Stimulated activated naive CD8-positive, alpha-beta T cell treated with anti-CD3 and anti-CD28 coated beads, Interleukin-15, Interleukin-2, amounts not matched to agents 100 U/mL and 50 U/mL, for 24 hours (primary cell): ENCODE measurements around the gene NEURL3.
"Not testable (repeated sequence)": the region's sequence is repeated elsewhere in the genome, so short reads cannot be mapped to it uniquely, and the experiment has no call there.

Experiments used
- ATAC-seq: fragments of 150-1000 bp; cut with Tn5 transposase; one replicate; pipeline ENCODE4 v1.10.0; 2021
- DNase-seq: peaks from one replicate; pipeline ENCODE4 v3.0.0; 2021

Gene NEURL3, protein sequence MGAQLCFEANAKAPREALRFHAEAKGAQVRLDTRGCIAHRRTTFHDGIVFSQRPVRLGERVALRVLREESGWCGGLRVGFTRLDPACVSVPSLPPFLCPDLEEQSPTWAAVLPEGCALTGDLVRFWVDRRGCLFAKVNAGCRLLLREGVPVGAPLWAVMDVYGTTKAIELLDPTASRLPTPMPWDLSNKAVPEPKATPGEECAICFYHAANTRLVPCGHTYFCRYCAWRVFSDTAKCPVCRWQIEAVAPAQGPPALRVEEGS

DNA sequence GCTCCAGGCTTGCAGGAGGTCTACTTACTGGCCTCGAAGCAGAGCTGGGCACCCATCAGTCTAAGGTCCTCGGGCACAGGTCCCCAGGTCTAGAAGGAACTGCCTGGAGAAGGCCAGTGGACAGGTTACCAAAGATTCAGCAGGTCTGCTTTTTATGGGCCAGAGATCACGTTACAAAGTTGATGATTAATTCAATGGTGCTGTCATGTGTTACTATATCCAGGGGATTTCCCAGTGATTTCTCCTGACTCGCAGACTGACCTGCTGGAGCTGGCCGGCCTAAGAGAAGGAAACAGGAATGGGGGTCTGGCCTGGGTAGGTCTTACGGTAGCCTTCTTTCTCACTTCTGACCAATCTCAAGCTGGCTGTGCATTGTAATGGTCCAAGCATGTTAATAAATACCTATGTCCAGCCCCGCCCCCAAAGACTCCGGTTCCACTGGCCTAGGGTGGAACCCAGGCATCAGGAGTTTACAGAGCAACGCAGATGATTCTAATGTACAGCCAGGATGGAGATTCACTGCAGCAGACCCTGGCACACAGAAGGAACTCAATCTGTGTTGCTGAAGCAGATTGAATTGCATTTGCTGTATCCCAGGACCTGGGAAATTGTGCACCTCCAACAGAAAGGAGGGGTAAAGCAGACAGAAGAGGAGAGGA, at the start of gene NEURL3:
Gene NEURL3 (minus strand): TSS at position 127 of the 659 bp plus-strand sequence. CDS start 71 bp downstream, at position 56.
- DNase-seq (no peak), ATAC-seq (no peak)

DNA sequence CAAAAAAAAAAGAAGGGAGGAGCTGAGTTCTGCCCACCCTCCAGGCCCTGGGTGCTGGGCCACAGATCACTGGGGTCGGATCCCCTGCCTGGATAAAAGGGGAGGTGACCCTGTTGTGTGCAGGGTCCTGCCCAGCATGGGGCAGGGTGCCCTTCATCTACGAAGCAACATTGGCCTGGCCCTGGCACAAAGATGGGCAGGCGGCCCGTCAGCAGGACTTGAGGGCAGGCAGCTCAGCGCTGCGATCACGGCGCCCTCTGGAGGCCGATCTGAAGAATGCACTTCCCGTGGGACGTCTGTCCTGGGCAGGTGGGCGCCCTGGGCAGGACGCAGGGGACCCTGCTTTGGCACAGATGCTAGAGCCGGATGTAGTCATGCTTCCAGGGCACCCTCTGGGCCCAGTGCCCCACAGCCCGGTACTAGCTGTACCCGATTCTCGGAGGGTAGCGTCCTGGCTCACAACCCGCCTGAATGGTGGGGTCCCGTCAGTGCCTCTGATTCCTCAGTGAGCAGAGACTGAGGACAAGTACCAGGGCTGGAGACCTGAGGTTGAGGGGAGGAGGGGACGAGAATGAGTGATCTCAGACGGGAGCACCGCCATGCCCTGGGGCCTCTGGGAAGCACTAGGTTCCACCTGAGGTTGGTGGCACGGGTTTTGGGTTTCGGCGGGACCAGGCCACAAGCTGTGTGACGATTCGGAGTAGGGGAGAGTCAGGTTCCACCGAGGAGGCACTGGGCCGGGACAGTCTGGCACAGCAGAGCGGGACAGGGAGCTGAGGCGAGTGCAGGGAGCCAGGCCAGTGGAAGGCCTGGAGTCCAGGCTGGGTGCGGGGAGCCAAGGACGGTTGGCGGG, 49.4 kb upstream of the NEURL3 start:
- peak; percentile 44 for ATAC-seq
- DNase-seq, result peak; percentile 76

DNA sequence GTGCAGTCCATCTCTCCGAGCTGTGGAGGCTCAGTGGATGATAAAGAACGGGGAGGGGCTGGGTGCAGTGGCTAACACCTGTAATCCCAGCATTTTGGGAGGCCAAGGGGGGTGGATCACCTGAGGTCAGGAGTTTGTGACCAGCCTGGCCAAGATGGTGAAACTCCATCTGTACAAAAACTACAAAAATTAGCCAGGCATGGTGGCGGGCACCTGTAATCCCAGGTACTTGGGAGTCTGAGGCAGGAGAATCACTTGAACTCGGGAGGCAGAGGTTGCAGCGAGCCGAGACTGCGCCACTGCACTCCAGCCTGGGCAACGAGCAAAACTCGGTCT, 48.8 kb upstream of the NEURL3 start:
- not testable (repeated sequence) for ATAC-seq, DNase-seq

DNA sequence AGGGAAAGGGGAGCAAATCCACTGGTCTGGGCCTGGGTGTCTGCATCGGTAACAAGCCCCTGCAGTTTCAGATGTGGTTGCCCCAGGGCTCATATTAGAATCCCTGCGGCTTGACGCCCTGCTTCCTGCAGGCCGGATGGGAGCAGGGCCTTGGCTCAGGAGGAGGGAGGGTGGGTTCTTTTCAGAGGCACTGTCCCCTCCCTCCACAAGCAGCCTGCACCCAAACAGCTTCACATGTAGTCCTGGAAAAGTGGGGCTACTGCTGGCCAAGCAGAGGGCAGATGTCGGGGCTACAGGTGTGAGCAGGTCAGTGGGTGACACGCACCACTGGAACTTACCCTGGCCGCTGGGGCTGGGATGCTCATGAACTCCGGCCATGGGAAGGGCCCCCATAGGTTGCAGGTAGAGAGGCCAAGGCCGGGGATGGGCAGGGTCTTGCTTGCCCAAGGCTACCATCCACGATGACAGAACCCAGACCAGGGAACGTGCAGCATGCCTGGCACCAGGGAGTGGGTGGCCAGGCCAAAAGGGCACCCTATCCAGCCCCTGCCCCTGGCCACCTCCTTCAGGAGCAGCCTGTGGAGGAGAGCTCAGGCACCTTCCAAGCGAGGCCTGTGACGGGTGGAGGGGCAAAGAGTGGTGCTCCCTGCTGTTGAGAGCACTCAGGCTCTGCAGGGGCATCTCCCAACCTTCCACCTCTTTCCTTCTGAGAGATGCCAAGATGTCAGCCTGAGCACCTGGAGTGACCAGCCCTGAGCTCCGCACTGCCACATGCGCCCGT, 48.2 kb upstream of the NEURL3 start:
- no peak for DNase-seq
- ATAC-seq, result no peak

DNA sequence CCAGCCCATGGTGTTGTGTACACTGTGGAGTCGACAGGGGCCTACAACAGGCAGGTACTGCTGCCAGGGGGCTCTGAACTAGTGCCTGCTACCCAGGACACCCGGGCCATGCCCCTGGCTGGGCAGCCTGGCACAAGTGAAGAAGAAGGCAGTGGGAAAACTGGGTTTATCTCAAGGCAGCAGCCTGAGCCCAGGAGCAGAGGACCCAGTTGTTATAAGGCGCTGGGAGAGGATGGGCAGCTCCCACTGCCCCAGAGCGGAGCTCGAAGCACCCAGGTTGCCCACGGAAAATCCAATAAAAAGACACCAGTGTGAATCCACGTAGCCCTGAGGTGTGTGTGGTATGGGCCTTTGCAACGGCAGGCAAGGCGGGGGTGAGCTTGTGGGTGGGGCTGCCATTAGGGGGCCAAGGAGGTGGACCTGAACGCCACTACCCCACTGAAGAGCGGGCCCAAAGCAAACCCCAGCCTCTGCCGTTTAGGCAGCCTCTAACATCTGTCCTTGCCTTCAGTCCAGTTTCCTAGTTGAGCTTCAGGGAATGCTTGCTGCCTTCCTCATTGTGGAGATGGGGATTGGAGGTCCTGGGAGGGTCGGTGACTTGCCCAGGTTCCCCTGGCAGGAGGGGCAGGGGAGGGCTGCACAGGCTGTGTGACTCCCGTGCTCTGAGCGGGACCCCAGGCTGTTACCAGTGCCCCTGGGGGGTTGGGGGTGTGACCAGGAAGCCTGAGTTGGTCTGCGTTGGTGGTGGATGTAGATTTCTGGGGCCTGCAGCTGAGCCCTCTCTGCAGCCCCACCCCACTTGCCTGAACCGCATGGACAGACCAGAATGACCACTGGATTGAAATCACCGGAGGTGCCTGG, 47.4 kb upstream of the NEURL3 start:
- ATAC-seq (no peak), DNase-seq (no peak)

DNA sequence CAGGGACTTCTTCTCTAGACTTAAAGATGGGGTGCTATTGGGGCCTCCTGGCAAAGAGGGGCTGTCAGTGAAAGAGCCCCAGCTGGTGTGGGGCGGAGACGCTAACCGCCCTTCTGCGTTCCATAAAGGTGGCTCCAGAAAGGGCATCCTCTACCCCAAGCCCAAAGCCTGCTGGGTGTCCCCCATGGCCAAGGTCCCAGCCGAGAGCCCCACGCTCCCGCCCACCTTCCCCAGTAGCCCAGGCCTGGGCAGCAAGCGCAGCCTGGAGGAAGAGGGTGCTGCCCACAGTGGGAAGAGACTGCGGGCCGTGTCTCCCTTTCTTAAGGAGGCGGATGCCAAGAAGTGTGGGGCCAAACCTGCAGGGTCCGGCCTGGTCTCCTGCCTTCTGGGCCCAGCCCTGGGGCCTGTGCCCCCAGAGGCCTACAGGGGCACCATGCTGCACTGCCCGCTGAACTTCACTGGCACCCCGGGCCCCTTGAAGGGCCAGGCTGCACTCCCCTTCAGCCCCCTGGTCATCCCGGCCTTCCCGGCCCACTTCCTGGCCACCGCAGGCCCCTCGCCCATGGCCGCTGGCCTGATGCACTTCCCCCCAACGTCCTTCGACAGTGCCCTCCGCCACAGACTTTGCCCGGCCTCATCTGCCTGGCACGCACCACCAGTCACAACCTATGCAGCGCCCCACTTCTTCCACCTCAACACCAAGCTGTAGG, 46.6 kb upstream of the NEURL3 start:
- ATAC-seq (no peak), DNase-seq (no peak)

DNA sequence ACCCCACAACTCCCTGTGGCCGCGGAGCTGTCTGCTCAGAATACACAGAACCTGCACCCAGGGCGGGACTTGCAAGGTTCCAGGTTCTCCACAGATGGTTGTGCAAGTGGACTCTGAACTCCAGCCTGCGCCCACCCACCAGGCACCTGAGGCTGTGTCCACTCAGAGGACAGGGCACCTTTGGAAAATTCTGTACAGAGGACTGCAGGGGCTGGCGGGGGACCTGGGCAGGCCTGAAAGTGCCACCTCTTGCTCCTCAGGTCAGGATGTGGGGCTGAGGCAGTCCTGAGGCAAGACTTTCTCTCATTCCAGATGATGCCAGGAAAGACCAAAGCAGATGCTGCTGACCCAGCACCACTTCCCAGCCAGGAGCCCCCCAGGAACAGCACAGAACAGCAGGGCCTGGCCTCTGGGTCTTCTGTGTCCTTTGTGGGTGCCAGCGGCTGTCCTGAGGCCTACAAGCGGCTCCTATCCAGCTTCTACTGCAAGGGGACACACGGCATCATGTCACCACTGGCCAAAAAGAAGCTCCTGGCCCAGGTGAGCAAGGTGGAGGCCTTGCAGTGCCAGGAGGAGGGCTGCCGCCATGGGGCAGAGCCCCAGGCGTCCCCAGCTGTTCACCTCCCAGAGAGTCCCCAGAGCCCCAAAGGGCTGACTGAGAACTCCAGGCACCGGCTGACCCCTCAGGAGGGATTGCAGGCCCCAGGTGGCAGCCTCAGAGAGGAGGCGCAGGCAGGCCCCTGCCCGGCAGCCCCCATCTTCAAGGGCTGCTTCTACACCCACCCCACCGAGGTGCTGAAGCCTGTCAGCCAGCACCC, 45.8 kb upstream of the NEURL3 start:
- no peak for ATAC-seq
- DNase-seq, result no peak

DNA sequence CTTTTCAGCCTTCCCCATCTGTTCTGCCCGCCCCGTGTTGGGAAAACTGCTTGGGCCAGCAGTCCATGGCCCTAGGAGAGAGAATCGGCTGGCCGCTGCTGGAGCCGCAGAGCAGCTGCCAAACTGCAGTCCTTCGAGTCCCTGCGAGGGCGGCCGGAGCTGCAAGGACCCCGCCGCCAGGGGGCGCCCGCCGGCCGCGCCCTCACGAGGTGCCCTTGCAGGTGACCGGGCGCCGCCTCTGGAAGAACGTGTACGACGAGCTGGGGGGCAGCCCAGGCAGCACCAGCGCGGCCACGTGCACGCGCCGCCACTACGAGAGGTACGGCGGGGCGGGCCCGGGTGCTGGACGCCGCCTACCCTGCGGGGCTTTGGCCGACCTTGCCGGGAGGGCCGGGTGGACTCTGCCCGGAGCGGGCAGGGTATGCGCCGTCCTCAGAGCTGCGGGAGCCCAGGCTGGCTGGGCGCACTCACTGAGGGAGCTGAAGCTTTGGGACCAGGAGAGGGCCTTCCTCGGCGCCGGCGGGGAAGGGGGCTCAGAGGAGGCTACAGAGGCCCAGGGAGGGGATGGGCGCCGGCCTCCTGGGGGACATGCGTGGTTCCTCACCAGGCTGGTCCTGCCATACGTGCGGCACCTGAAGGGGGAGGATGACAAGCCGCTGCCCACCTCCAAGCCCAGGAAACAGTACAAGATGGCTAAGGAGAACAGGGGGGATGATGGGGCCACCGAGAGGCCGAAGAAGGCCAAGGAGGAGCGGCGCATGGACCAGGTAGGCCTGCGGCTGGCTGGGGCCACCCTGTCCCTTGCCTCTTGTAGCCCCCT, 45.0 kb upstream of the NEURL3 start:
- no peak for ATAC-seq

DNA sequence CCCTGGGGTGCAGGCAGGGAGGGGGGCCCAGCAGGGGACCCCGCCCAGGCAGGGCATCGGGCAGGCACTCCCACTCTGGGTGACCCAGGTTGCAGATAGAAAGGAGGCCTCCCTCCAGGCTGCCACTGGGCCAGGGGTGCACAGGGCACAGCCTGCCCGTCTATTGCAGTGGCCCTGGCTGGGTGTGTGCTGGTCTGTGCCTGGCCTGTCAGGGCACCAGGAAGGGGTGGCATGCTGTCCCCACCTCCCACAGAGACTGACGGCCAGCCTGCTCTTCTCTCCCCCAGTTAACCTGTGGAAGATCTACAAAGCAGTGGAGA, 44.3 kb upstream of the NEURL3 start:
- ATAC-seq (no peak), DNase-seq (no peak)

More for the DNA sequence above, 45.0 kb upstream of the NEURL3 start:
- no peak for DNase-seq

DNA sequence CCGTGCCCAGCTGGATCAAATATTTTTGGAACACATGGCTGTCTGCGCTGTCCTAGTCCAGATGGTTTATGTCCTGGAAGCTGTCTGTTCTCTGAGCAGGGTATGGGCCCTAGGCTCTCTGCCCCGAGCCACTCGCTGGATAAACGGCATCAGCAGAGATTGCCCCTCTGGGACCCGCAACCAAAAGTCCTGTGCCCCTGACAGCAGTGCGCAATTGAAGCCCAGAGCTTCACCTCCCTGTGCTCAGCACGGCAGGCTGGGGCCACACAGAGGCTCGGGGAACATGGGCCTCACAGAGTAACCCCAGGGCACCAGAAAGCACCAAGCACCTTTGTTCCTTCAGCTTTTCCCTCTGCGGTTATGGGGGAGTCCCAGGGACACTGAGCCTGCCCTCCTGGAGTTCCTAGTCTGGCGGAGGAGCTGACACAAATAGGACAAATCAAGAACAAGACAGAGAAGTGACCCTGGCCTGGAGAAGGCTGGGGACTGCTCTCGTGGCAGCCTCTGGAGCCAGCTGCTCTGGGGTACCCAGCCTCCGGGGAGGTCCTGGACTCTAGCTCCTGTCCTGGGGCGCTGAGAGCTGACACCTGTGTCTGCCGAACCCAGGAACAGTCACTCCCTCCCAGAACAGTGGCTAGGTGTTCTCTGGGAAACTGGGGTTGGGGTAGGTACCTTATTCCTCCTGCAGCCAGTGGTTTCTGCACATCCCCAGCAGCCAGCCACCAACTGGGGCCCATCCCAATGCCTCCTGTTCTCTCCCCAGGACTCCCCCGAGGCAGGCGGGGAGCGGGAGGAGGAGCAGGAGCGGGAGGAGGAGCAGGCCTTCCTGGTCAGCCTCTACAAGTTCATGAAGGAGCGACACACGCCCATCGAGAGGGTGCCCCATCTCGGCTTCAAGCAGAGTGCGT, 43.7 kb upstream of the NEURL3 start:
- DNase-seq (no peak), ATAC-seq (no peak)

DNA sequence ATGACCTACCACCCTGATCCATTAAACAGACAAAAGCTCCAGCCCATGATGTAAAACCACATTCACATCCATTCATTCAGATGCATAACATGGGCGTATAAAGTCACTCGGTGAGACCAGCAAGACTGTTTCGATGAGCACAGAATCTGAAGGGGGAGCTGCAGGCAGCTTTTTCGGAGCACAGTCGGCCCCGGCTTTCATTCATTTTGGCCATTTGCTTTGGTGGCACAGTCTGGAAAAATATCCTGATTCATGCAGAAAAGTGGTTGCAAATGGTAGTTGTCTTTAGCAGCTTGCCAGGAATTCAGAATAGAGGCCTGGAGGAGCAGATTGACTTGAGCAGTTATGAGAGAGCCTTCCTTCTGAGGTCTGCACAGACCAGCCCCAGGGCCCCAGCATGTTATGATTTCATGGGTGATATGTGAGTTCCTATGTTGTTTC, 42.6 kb upstream of the NEURL3 start:
- DNase-seq (no peak), ATAC-seq (no peak)

DNA sequence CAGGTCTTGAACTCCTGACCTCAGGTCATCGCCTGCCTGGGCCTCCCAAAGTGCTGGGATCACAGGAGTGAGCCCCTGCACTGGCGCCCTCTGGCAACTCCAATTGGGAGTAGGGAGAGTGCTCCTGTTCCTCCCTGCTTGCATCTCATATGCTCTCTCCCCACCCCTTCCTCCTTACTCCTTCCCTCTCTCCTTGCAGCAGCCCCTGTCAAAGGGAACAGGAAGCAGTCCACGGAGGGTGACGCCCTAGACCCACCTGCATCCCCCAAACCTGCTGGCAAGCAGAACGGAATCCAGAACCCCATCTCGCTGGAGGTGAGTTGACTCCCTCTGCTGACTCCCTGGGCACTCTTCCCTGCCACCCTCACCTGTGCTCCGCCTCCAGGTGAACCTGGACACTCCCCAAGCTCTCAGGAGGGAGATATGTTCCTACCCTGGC, 42.1 kb upstream of the NEURL3 start:
- no peak for ATAC-seq

DNA sequence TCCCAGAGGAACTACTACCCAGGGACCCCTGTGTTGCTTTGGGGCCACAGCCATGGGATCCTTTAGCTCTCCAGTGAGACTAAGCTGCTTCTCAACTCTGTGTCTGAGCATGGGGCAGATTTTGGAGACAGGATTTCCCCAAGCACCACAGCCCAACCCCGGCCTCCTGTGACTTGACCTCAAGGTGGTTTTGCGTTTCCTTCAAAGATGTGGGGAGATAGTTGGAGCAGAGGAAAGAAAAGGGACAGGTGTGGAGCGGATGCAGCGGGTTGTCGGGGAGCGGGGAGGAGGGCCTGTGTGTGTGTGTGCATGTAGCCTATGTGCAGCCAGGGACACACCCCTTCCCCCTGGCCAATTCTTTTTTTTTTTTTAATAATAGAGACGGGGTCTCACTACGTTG, 41.6 kb upstream of the NEURL3 start:
- DNase-seq (no peak), ATAC-seq (no peak)

More for the DNA sequence above, 42.1 kb upstream of the NEURL3 start:
- DNase-seq, result no peak

DNA sequence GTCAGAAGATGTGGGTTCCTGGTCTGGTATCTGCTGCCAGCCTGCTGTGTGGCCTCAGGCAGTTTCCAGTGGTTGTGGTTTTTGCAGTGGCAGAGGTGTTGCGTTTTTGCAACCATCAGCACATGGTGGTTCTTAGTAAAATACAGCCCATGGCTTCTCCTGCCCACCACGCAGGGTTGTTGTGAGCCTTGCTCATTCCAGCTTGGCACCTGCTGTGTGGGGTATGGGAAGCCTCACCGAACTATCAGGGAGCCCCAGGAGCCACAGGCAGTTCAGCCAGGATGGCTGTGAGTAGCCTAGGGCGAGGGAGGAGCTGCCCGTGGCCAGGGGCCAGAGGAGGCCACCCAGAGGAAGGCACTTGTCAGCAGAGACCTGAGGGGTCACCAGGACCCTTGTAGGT, 41.2 kb upstream of the NEURL3 start:
- ATAC-seq, result peak; percentile 33
- no peak for DNase-seq

DNA sequence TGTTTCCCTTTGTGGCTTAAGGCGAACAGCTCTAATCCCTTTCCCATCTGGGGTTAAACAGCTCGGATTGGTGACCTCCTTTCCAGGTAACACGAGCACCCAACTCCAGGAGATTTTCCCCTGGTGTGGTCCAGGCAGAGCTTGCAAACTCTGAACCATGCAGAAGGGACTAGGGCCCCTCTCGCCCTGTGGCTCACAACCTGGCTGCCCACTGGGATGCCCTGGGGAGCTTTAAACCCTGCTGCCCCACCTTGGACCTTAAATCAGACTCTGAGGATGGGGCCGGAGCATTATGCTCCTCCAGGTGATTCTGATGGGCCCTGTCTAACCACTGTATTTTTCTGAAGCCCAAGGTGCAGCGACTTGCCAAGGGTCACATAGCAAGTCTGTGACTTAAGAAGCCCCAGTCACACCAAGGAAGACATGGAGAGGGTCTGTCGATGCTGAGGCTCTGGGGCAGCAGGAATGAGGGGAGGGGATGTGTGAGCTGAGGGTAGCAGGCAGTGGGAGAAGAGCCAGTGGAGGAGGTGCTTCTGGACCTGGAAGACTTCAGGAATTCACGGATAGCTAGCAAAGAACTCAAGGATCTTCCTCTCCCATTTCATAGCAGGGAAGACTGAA, 37.3 kb upstream of the NEURL3 start:
- ATAC-seq (no peak), DNase-seq (no peak)

DNA sequence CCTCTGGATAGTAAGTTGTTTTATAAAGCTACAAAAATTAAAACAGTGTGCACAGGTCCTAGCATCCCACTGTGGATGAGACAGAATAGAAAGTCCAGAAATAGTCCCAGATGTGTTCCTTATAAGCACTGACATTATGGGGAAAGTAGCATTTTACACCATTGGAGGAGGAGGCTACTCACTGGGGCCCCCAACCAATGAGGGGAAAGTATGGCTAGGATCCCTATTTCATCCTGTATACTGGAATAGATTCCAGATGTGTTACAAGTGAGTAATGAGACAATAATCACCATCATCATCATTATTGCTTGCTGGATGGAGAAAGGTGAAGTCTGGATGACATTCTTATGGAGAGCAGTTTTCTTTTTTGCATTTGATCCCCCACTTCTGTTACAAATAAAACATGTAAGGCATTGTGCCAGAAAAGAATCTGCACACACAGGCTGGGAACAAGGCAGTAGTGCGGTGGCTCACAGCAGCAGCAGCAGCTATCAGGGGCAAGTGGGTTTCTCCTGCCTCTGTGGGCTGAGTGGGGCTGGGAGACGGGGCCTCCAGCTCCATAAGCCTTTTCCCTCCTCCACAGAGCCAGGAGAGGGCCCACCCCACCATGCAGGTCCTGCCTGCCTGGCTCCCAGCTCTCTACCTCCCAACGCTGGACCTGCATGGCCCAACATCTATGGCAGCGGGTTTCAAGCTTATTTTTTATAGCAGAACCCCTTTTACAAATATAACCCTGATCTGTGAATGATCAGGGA, 36.4 kb upstream of the NEURL3 start:
- ATAC-seq (no peak), DNase-seq (no peak)

DNA sequence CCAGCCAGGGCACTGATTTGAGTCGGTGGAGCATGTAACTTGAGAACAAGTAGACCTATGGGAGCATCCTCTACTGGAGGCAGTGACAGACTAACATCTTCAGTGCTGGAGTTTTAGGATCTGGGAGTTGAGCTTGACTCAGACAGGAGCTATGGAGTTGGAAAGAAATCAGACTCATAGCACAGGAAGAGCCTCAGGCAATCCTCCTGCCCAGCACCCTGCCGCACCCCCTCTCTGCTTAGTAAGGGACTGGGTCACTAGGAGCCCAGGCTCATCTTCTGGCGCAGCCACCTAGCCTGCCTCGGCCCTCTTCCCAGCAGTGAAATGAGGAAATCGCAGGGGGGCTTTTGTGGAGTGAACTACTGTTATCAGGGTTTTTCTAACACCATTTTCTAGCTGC, 35.0 kb upstream of the NEURL3 start:
- DNase-seq (no peak), ATAC-seq (no peak)
